ENCODE results near the gene STK10. TPM values are rescaled to one million over a fixed set of nuclear protein-coding genes. Genes with fewer than 3 reads are reported as not detected.

Gene STK10
- total and polyA plus RNA-seq, 2 donors from 2014 or later: 7.2 to 42.8 TPM

DNA sequence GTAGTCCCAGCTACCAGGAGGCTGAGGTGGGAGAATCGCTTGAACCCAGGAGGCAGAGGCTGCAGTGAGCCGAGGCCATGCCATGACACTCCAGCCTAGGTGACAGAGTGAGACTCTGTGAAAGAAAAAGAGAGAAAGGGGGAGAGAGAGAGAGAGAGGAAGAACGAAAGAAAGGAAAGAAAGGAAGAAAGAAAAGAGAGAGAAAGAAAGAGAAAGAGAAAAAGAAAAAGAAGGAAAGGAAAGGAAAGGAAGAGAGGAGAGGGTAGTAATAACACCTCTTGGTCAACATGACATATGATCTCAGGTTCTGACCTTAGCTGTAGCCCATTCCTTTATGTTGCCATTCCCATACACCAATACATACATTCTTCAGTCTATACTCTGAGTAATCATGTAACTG is 195.7 kb downstream of the STK10 start:
- Histone ChIP-seq H3K9ac (ENCODE audit: low read length in 3 of 3) (no peak overlapping the region), H3K27me3 (ENCODE audit: control insufficient read depth, insufficient read depth, low read length) (no peaks in the 10 kb centered on the region), H3K9me3 (ENCODE audit: control insufficient read depth in 2 of 3, insufficient read depth in 1 of 3, low read length in 3 of 3) (no peaks in the 10 kb centered on the region), H3K36me3 (ENCODE audit: control insufficient read depth in 2 of 3, insufficient read depth in 3 of 3, low read length in 3 of 3) (no peaks in the 10 kb centered on the region), H3K4me1 (ENCODE audit: control insufficient read depth in 2 of 3, insufficient read depth in 2 of 3, low read depth in 1 of 3, low read length in 3 of 3) (peaks cover 0 to 8% (median 8%) of the 10 kb centered on the region in 3 donors), H3K4me3 (ENCODE audit: low read length in 3 of 3) (no peak overlapping the region), H3K27ac (ENCODE audit: low read depth in 2 of 2, low read length in 2 of 2) (no peak overlapping the region)
- FAIRE-seq: no peak
- no peak for DNase-seq
- intact Hi-C loops (cut with DNase I): no loop called here
- TF ChIP-seq, protein P1, sequence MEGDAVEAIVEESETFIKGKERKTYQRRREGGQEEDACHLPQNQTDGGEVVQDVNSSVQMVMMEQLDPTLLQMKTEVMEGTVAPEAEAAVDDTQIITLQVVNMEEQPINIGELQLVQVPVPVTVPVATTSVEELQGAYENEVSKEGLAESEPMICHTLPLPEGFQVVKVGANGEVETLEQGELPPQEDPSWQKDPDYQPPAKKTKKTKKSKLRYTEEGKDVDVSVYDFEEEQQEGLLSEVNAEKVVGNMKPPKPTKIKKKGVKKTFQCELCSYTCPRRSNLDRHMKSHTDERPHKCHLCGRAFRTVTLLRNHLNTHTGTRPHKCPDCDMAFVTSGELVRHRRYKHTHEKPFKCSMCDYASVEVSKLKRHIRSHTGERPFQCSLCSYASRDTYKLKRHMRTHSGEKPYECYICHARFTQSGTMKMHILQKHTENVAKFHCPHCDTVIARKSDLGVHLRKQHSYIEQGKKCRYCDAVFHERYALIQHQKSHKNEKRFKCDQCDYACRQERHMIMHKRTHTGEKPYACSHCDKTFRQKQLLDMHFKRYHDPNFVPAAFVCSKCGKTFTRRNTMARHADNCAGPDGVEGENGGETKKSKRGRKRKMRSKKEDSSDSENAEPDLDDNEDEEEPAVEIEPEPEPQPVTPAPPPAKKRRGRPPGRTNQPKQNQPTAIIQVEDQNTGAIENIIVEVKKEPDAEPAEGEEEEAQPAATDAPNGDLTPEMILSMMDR (IDR thresholded peaks at IDR 0.05; ENCODE audit: borderline replicate concordance, extremely low read depth, insufficient read depth): no peak

Other genes with a start within 250 kb of the STK10 start
- gene FBXW11, start 181.6 kb downstream of the STK10 start, total RNA-seq: 44.4 TPM
- gene FBXW11, start 181.6 kb downstream of the STK10 start, polyA plus RNA-seq (ENCODE audit: insufficient read depth, low read depth, low replicate concordance): 16.0 TPM
- gene EFCAB9, start 5.9 kb upstream of the STK10 start, total RNA-seq: not detected
- not detected for gene EFCAB9, start 5.9 kb upstream of the STK10 start, polyA plus RNA-seq (ENCODE audit: insufficient read depth, low read depth, low replicate concordance)
- gene UBTD2, start 95.5 kb upstream of the STK10 start, total RNA-seq: 17.8 TPM
- gene UBTD2, start 95.5 kb upstream of the STK10 start, polyA plus RNA-seq (ENCODE audit: insufficient read depth, low read depth, low replicate concordance): 12.9 TPM